ENCODE results near the gene SLC1A5. TPM values are rescaled to one million over a fixed set of nuclear protein-coding genes. Genes with fewer than 3 reads are reported as not detected.

Gene SLC1A5
- total RNA-seq, 1 donor from 2014 or later, result 91.4 TPM

DNA sequence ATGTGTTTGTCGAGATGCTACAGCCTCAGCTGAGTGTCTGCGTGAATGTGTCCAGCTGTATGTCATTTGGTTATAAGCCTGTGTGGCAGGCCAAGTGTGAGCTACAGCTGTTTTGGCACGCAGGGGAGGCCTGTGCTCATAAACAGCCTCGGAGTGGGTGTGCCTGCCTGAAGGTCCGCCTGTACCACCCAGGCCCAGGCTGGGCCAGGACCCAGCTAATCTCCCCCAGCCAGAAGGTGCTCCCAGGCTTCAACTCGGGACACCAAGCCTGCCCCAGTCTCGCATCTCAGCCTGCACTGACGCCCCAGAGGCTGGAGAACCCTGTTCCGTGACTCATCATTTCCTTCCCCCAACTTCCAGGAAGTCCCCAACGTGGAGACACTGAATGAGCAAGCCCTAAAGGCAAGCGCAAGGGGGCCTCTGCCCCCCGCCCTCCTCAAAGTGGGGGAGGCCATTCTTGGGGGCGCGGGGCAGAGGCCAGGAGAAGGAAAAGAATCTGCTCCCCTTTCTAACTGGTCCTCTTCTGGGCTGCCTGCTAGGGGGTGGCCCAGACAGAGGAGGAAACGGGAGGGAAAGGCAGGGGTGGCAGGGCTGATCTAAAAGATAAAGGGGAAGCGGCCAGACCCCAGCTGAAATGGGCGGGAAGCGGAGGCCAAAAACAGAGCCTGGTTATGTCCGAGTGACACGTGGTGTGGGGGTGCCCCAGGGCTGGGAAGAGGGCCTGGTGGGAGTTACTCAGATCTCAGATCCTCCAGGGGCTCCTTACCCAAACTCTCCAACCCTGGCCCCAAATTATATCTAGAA lies 2.0 kb downstream of the SLC1A5 start:
- TF ChIP-seq, protein P1, sequence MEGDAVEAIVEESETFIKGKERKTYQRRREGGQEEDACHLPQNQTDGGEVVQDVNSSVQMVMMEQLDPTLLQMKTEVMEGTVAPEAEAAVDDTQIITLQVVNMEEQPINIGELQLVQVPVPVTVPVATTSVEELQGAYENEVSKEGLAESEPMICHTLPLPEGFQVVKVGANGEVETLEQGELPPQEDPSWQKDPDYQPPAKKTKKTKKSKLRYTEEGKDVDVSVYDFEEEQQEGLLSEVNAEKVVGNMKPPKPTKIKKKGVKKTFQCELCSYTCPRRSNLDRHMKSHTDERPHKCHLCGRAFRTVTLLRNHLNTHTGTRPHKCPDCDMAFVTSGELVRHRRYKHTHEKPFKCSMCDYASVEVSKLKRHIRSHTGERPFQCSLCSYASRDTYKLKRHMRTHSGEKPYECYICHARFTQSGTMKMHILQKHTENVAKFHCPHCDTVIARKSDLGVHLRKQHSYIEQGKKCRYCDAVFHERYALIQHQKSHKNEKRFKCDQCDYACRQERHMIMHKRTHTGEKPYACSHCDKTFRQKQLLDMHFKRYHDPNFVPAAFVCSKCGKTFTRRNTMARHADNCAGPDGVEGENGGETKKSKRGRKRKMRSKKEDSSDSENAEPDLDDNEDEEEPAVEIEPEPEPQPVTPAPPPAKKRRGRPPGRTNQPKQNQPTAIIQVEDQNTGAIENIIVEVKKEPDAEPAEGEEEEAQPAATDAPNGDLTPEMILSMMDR (conservative IDR thresholded peaks at IDR 0.05), result no peak
- H3K36me3 Mint-ChIP-seq, result peaks cover 13% of the 10 kb centered on the region
- H3K4me1 Mint-ChIP-seq (ENCODE audit: unreplicated experiment), result peaks cover 41% of the 10 kb centered on the region
- H3K4me3 Mint-ChIP-seq, result peak overlapping the region; percentile 97
- H3K9me3 Mint-ChIP-seq, result peaks cover 4% of the 10 kb centered on the region
- no peaks in the 10 kb centered on the region for H3K27me3 Mint-ChIP-seq
- H3K27ac Mint-ChIP-seq, result peak overlapping the region; percentile 96
- DNase-seq (ENCODE audit: extremely low spot score, unreplicated experiment), result no peak

DNA sequence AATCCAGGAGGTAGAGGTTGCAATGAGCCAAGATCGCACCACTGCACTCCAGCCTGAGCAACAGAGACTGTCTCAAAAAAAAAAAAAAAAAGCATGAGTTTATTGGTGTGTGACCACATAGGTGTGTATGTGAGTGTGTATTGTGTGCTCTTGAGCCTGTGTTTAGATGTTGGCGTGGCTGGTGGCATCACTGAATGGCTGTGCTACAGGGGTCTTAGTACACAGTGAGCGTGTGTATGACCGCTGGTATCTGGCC lies 2.5 kb downstream of the SLC1A5 start:
- no peak for DNase-seq (ENCODE audit: extremely low spot score, unreplicated experiment)
- Mint-ChIP-seq H3K36me3 (peaks cover 13% of the 10 kb centered on the region), H3K4me3 (peak overlapping the region; percentile 97), H3K27me3 (no peaks in the 10 kb centered on the region), H3K4me1 (ENCODE audit: unreplicated experiment) (peaks cover 41% of the 10 kb centered on the region), H3K27ac (peak overlapping the region; percentile 96), H3K9me3 (peaks cover 4% of the 10 kb centered on the region)
- TF ChIP-seq, protein P1 (conservative IDR thresholded peaks at IDR 0.05), result no peak

DNA sequence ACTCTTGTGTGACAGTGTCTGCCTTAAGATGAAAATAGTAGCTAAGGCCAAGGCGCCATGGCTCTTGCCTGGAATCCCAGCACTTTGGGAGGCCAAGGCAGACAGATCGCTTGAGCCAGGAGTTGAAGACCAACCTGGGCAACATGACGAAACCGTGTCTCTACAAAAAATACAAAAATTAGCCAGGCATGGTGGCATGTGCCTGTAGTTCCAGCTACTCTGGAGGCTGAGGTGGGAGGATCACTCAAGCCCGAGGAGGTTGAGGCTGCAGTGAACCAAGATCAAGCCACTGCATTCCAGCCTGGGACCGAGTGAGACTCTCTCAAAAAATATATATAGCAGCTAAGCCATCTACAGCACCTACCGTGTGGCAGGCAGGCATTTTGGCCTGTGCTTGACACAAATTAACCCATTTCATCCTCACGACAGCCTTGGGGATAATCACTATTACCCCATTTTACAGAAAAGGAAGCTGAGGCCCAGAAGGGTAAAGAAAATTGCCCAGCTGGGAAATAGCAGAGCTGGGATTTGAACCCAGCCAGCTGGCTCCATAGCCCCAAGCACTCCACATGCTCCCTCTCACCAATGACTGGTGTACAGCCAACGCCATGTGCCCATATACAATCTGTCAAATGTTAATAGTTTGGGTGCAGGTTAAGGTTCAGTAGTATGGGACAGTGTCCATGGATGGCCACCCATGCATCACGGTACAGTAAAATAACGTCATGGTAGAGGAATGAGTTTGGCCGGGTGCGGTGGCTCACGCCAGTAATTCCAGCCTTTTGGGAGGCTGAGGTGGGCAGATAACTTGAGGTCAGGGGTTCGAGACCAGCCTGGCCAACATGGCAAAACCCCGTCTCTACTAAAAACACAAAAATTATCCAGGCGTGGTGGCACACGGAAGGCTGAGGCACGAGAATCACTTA lies 3.1 kb downstream of the SLC1A5 start:
- peaks cover 41% of the 10 kb centered on the region for H3K4me1 Mint-ChIP-seq (ENCODE audit: unreplicated experiment)
- H3K27ac Mint-ChIP-seq, result peak overlapping the region; percentile 96
- no peaks in the 10 kb centered on the region for H3K27me3 Mint-ChIP-seq
- H3K36me3 Mint-ChIP-seq, result peaks cover 13% of the 10 kb centered on the region
- TF ChIP-seq, protein P1 (conservative IDR thresholded peaks at IDR 0.05), result no peak
- DNase-seq (ENCODE audit: extremely low spot score, unreplicated experiment), result no peak
- peak overlapping the region; percentile 97 for H3K4me3 Mint-ChIP-seq
- peaks cover 4% of the 10 kb centered on the region for H3K9me3 Mint-ChIP-seq

DNA sequence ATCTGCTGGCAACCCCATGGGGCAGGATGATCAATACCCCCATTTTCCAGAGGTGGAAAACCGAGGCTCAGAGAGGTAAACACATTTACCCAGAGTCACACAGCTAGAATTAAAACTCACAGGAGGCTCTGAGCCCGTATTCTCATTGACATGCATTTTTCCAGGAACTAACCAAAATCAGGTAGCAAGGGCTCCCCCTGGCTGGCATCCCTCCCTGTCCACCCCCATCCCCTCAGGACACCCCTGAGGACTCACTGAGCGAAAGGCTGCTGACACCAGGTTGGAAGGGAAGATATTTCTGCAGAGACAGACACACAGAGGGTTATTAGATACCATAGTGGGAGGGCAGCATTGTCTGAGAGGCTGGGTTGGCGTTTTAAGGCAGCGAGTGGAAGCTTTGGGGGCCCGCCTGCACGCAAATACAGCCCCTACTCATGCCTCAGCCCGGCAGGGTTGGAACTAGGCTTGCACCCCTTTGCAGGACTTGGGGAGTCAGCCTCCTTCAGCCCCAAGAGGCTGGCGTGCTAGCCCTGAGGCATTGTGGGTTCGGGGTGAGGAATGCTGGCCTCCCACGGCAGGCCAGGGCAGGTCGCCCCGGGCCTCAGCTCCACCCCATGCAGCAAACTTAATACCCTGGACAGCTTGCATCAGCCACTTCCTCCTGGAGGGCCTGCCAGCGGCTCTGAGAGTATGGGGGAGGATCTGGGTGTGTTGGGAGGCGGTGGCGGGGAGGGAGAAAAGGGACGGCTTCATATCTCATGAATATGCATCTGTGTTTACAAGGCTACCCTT lies 3.9 kb downstream of the SLC1A5 start:
- H3K27ac Mint-ChIP-seq, result peak overlapping the region; percentile 94
- H3K9me3 Mint-ChIP-seq, result peaks cover 3% of the 10 kb centered on the region
- H3K27me3 Mint-ChIP-seq, result no peaks in the 10 kb centered on the region
- H3K4me3 Mint-ChIP-seq, result peak overlapping the region; percentile 97
- DNase-seq (ENCODE audit: extremely low spot score, unreplicated experiment), result peak; percentile 76
- TF ChIP-seq, protein P1 (conservative IDR thresholded peaks at IDR 0.05), result peak; percentile 44
- peaks cover 13% of the 10 kb centered on the region for H3K36me3 Mint-ChIP-seq
- H3K4me1 Mint-ChIP-seq (ENCODE audit: unreplicated experiment), result peaks cover 39% of the 10 kb centered on the region

DNA sequence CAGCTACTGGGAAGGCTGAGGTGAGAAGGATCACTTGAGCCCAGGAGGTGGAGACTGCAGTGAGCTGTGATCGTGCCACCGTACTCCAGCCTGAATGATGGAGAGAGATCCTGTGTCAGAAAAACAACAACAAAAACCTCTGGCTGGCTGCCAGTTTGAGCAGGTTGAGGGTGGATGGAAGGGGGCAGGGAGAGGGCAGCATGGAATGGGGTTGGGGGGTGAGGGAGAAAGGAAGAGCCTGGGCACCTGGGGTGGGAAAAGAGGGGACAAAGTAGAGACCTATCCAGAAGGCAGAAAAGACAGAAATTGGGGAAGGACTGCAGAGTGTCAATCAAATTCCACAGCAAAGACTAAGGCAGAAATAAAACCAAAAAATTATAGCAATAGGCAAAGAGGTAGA lies 4.7 kb downstream of the SLC1A5 start:
- no peak for DNase-seq (ENCODE audit: extremely low spot score, unreplicated experiment)
- Mint-ChIP-seq H3K36me3 (peaks cover 13% of the 10 kb centered on the region), H3K9me3 (no peaks in the 10 kb centered on the region), H3K4me1 (ENCODE audit: unreplicated experiment) (peaks cover 36% of the 10 kb centered on the region), H3K4me3 (peak overlapping the region; percentile 97), H3K27me3 (no peaks in the 10 kb centered on the region), H3K27ac (peak overlapping the region; percentile 94)
- TF ChIP-seq, protein P1 (conservative IDR thresholded peaks at IDR 0.05), result no peak
